SK-N-MC (cell line): ENCODE results near the gene IMMP2L.

ENCODE experiments used
- EZH2 ChIP-seq: fragments of 200-600 bp; sonication (generic); IDR thresholded peaks from one replicate; pipeline ENCODE4 v1.6.1; 2017; ENCODE audit warnings: antibody characterized with exemption
- FOXP2 ChIP-seq: optimal IDR thresholded peaks from 2 replicates; pipeline ENCODE3; 2011; ENCODE audit warnings: mild to moderate bottlenecking, moderate library complexity; ENCODE audit not compliant: insufficient read depth; ENCODE audit errors: extremely low read length, control extremely low read depth

DNA sequence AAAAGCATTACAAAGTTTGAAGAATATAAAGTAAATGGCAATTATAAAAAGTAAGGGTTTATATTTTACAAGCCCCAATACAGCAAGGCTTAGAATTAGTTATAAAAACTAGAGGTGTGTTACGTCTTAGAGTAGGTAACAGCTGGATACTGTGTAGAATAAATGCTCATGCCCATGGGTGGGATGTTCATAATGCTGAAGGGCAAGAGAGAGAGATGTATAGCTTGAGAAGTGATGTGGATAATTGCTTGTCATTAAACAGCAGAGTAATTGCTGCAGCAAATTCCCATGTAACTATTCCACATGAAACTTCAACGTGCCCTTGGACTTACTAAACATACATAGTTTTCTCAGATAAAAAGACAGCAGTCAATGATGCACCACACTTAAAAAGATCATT is 233.8 kb downstream of the IMMP2L start:
- TF ChIP-seq EZH2 (no peak), FOXP2 (no peak)
